ENCODE data around the gene AQP4. TPM values are rescaled to one million over a fixed set of nuclear protein-coding genes. Genes with fewer than 3 reads are reported as not detected.

The AQP4 gene
- total RNA-seq, 2 experiments from 2014 or later = not detected

DNA sequence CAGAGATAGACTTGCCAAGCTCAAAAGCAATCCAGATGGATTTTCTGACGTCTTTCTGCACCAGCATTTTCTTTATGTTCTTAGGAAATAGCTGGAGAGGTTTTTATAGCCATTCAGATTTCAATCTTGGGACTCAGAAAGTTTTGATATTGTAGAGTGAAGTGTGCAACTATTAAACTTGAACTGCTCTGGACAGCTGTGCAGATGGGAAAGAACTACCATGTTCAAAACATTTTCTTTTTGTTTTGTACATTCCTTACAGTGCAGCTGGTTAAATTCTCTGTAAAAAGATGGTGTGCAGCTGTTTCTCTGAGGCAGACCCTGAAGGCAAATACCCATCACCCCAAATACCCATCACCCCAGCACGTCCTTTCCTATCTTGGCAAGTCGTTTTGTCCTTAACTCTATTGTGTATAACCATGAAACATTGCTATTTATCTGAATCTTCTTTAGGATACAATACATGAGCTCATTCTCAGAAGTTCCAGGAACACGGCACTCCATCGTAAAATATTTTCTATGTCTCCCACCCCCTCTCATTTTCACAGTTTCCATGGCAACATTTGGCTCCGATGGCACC is 38.8 kb downstream of the AQP4 start:
- DNase-seq = no peak
- no peaks in the 10 kb centered on the region for H3K4me1 Mint-ChIP-seq (ENCODE audit: low read depth)
- H3K36me3 Mint-ChIP-seq = no peaks in the 10 kb centered on the region
- POLR2A ChIA-PET = no interaction called here
- peaks cover 2% of the 10 kb centered on the region for H3K9me3 Mint-ChIP-seq
- no peaks in the 10 kb centered on the region for H3K27me3 Mint-ChIP-seq
- no peak overlapping the region for H3K4me3 Mint-ChIP-seq
- intact Hi-C loops (cut with micrococcal nuclease) = no loop called here
- no peak overlapping the region for H3K27ac Mint-ChIP-seq
- CTCF ChIA-PET = interaction anchor here (1.3 kb wide), 1 partner anchor 9 kb away, joined by 3 read pairs; no protein-coding TSS in a partner anchor

DNA sequence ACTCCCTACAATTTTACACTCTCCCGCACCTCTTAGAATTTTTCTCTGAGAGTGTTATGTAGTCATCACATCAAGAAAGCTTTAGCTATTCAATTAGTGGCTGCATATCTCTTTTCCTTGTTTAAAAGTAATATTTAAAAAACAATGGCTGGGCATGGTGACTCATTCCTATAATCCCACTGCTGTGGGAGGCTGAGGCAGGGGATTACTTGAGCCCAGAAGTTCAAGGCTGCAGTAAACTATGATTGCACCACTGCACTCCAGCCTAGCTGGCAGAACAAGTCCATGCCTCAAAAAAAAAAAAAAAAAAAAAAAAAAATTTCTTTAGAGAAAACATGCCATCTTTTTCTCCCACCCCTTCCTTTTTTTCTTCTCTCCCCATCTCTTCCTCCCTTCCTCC is 44.3 kb downstream of the AQP4 start:
- no peak for DNase-seq
- intact Hi-C loops (cut with micrococcal nuclease) = no loop called here
- POLR2A ChIA-PET = no interaction called here
- CTCF ChIA-PET = interaction anchor here (0.7 kb wide), 1 partner anchor 11 kb away, joined by 3 read pairs; no protein-coding TSS in a partner anchor
- Mint-ChIP-seq H3K36me3 (no peaks in the 10 kb centered on the region), H3K9me3 (peaks cover 23% of the 10 kb centered on the region), H3K4me3 (no peak overlapping the region), H3K4me1 (ENCODE audit: low read depth) (no peaks in the 10 kb centered on the region), H3K27ac (no peak overlapping the region), H3K27me3 (no peaks in the 10 kb centered on the region)

DNA sequence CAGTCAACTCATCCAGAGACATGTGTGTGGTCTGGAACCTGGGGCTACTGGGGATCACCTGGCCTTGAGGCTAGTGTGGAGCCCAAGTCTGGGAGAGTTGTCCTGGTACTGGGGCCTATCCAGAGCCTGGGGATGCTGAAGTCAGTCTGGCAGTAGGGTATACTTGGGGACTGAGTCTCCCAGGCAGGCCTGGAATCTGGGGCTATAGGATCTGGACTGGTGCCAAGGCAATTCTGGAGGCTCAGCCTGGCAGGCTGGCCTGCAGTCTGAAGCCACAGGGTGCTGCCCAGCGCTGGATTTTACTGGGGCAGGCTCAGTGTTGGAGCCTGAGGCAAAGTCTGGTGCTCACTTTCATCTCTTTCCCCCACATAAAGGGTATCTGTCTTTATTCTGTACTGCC is 46.5 kb downstream of the AQP4 start:
- H3K27me3 Mint-ChIP-seq = no peaks in the 10 kb centered on the region
- DNase-seq = no peak
- H3K4me1 Mint-ChIP-seq (ENCODE audit: low read depth) = no peaks in the 10 kb centered on the region
- no peak overlapping the region for H3K27ac Mint-ChIP-seq
- H3K4me3 Mint-ChIP-seq = no peak overlapping the region
- intact Hi-C loops (cut with micrococcal nuclease) = no loop called here
- POLR2A ChIA-PET = no interaction called here
- peaks cover 23% of the 10 kb centered on the region for H3K9me3 Mint-ChIP-seq
- CTCF ChIA-PET = no interaction called here
- no peaks in the 10 kb centered on the region for H3K36me3 Mint-ChIP-seq

DNA sequence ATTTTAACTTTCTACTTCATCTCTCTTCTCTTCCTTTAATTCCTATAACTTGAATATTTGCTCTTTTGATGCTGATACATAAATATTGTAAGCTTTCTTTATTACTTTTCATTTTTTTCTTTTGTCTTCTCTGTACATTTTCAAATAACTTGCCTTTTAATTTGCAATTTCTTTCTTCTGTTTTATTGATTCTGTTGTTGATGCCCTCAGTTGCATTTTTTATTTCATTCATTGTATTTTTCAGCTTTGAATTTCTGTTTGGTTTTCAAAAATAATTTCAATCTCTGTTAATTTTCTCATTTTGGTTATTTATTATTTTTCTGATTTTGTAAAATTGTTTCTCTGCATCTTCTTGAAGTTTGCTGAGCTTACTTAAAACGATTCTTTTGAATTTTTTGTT is 47.0 kb downstream of the AQP4 start:
- intact Hi-C loops (cut with micrococcal nuclease) = no loop called here
- Mint-ChIP-seq H3K27ac (no peak overlapping the region), H3K4me1 (ENCODE audit: low read depth) (no peaks in the 10 kb centered on the region), H3K36me3 (no peaks in the 10 kb centered on the region), H3K9me3 (peaks cover 23% of the 10 kb centered on the region), H3K27me3 (no peaks in the 10 kb centered on the region), H3K4me3 (no peak overlapping the region)
- ChIA-PET CTCF (no interaction called here), POLR2A (no interaction called here)
- no peak for DNase-seq

DNA sequence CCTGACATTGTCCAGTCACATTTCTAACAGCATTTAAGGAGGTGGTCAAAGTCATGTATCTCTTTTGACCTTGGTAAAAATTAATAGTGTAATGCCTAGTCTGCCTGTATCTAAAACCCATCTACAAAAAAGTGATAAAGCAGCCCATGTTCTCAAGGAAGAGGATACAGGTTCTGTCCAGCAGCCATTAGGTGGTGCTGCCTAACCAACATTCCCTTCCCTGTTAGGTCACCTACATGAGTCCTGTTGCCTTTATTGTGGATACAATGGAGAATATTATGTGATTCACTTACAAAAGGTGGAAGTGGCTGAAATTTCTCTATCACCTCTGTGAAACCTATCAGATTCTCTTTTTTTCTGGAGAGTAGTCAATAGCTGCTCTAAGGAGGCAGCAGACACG is 52.5 kb downstream of the AQP4 start:
- POLR2A ChIA-PET = no interaction called here
- H3K9me3 Mint-ChIP-seq = peaks cover 12% of the 10 kb centered on the region
- no peaks in the 10 kb centered on the region for H3K27me3 Mint-ChIP-seq

DNA sequence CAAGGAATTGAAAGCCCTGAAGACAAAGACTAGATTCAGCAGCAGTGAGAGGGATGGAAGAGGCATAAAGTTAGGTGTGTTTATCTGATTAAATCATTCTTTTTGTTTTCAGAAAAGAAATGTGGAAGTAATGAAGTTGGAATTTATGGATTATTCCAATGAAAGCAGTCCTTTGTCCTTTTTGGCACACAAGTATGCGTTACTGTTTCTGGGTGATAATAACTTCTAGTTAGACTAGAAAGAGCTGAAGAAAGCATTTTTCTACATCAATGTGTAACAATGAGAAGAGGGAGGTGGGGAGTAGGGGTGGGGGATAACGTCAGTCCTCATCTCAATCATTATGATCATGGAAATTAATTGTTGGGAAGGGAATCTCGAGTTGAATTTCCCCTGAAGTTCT is 53.0 kb downstream of the AQP4 start:
- no peak for DNase-seq
- peaks cover 7% of the 10 kb centered on the region for H3K9me3 Mint-ChIP-seq
- no peaks in the 10 kb centered on the region for H3K36me3 Mint-ChIP-seq
- no peaks in the 10 kb centered on the region for H3K27me3 Mint-ChIP-seq
- no peaks in the 10 kb centered on the region for H3K4me1 Mint-ChIP-seq (ENCODE audit: low read depth)
- ChIA-PET POLR2A (no interaction called here), CTCF (no interaction called here)
- intact Hi-C loops (cut with micrococcal nuclease) = no loop called here
- no peak overlapping the region for H3K4me3 Mint-ChIP-seq
- no peak overlapping the region for H3K27ac Mint-ChIP-seq

More for the DNA sequence above, 52.5 kb downstream of the AQP4 start:
- Mint-ChIP-seq H3K4me3 (no peak overlapping the region), H3K36me3 (no peaks in the 10 kb centered on the region), H3K27ac (no peak overlapping the region), H3K4me1 (ENCODE audit: low read depth) (no peaks in the 10 kb centered on the region)
- no peak for DNase-seq
- CTCF ChIA-PET = no interaction called here
- intact Hi-C loops (cut with micrococcal nuclease) = no loop called here

DNA sequence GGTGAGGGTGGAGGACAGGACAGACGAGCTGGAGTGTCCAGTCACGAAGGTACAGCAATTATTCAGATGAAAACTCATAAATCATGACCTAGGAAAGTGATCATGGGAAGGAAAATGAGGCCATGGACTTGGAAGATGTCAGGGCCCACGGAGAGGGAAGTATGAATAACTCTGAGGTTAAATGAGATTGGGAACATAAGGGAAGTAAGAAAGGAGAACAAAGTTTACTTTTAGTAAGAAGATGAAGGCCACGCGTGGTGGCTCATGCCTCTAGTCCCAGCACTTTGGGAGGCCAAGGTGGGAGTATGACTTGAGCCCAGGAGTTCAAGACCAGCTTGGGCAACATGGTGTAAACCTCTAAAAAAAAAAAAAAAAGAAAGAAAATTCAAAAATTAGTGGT is 56.2 kb downstream of the AQP4 start:
- ChIA-PET CTCF (interaction anchor here (0.6 kb wide), 1 partner anchor 12 kb away, joined by 3 read pairs; no protein-coding TSS in a partner anchor), POLR2A (no interaction called here)
- intact Hi-C loops (cut with micrococcal nuclease) = no loop called here
- no peaks in the 10 kb centered on the region for H3K36me3 Mint-ChIP-seq
- no peaks in the 10 kb centered on the region for H3K27me3 Mint-ChIP-seq
- no peaks in the 10 kb centered on the region for H3K4me1 Mint-ChIP-seq (ENCODE audit: low read depth)
- H3K27ac Mint-ChIP-seq = no peak overlapping the region
- no peak overlapping the region for H3K4me3 Mint-ChIP-seq
- DNase-seq = no peak
- peaks cover 2% of the 10 kb centered on the region for H3K9me3 Mint-ChIP-seq

DNA sequence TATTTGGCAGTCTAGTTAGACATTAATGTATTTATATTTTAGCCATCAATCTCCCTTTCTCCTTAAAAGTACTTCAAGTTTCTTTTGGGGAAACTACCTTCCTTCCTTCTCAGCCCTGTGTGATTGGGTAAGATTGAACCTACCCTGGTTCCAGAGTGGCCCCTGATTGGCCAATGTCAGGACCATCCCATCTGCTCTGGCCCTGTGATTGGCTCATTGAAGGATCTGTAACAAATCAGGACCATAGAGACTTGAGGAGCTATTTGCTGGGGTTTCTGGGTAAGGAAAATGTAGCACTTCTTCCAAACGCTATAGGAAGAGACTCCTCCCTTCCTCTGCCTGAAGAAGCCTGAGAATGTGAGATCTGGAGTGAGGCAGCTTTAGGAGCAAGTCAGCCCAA is 59.3 kb downstream of the AQP4 start:
- intact Hi-C loops (cut with micrococcal nuclease) = no loop called here
- Mint-ChIP-seq H3K4me3 (no peak overlapping the region), H3K4me1 (ENCODE audit: low read depth) (no peaks in the 10 kb centered on the region), H3K27ac (no peak overlapping the region), H3K36me3 (no peaks in the 10 kb centered on the region), H3K9me3 (peaks cover 2% of the 10 kb centered on the region), H3K27me3 (no peaks in the 10 kb centered on the region)
- no peak for DNase-seq
- ChIA-PET CTCF (no interaction called here), POLR2A (no interaction called here)

DNA sequence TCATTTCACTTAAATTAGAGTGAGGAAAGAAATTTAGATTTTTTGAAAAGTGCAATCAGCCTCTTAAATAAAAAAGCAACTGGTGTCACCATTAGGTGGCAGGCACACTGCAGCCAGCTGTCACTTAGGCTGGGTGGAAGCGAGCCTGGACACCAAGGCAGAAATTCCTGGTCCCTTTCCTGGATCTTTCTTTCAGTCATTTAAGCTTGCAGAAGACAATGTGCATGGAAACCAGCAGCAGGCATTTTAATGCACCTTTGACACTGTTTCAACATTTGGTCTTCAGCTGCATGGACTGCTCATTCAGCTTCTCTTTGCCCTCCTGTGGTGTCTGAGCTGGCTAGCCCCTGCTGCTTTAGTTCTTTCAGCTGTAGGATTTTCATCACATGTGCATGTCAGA is 61.0 kb downstream of the AQP4 start:
- no peak overlapping the region for H3K4me3 Mint-ChIP-seq
- intact Hi-C loops (cut with micrococcal nuclease) = no loop called here
- CTCF ChIA-PET = no interaction called here

DNA sequence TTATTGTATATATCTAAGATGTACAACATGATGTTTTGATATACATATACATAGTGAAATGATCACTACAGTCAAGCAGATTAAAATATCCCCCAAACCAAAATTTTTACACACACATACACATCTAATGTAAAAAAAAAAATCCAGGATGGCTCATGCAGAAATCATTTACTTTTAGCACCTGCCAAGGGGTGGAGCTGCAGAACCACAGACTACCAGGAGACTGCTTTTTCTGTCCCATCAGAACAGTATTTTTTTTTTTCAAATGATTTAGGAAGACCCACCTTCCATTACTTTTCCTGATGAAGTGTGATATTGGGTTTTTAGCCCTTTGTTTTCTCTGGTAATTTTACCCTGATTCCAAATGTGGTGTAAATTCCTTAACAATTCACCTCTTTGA is 61.9 kb downstream of the AQP4 start:
- Mint-ChIP-seq H3K4me3 (no peak overlapping the region), H3K4me1 (ENCODE audit: low read depth) (no peaks in the 10 kb centered on the region), H3K27ac (no peak overlapping the region), H3K27me3 (no peaks in the 10 kb centered on the region), H3K9me3 (peaks cover 7% of the 10 kb centered on the region), H3K36me3 (no peaks in the 10 kb centered on the region)
- POLR2A ChIA-PET = no interaction called here
- intact Hi-C loops (cut with micrococcal nuclease) = no loop called here
- CTCF ChIA-PET = no interaction called here
- no peak for DNase-seq

More for the DNA sequence above, 61.0 kb downstream of the AQP4 start:
- POLR2A ChIA-PET = no interaction called here
- Mint-ChIP-seq H3K9me3 (peaks cover 4% of the 10 kb centered on the region), H3K27ac (no peak overlapping the region), H3K4me1 (ENCODE audit: low read depth) (no peaks in the 10 kb centered on the region), H3K27me3 (no peaks in the 10 kb centered on the region), H3K36me3 (no peaks in the 10 kb centered on the region)
- no peak for DNase-seq

DNA sequence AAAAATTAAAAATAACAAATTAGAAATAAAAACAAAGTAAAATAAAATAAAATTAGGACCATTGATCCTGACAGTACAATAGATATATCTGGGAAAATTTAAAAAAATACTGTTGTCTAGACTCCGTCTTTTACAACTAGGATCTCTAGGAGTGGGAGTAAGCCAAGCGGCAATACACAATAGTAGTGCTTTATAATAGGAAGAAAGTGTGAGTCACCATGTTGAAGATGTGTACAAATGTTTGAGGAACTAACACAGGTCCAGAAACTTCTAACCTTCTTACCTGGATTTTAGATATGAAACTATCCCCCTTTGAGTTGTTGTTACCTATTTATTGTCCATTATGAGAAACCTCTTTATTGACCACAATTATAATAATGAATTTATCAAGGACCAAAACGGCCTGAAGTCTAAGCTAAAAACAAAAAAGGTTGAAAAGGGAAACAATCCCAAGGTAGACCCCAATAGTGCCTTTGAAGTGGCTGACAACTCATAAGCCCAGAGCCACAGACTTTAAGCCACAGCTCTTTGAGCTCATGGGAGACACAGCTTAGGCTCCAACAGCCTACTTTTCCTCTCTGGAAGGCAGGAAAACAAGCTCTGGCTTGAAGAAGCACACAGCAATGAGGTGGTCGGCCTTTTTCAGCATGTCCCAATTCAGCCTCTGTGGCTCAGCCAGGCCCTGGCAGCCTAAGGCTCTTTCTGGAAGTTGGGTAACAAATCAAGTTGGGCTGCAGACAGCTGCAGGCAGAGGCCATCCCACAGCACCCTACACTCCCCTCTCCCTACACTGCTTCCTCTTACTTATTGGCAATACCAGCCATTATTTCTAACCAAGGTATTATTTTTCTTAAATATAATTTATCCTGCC is 62.9 kb downstream of the AQP4 start:
- Mint-ChIP-seq H3K27ac (no peak overlapping the region), H3K4me1 (ENCODE audit: low read depth) (no peaks in the 10 kb centered on the region), H3K4me3 (no peak overlapping the region), H3K36me3 (no peaks in the 10 kb centered on the region), H3K27me3 (no peaks in the 10 kb centered on the region), H3K9me3 (peaks cover 7% of the 10 kb centered on the region)
- POLR2A ChIA-PET = no interaction called here
- no peak for DNase-seq
- CTCF ChIA-PET = no interaction called here
- intact Hi-C loops (cut with micrococcal nuclease) = no loop called here
